K562 (cell line): ENCODE results near the gene RUNX1. TPM values are rescaled to one million over a fixed set of nuclear protein-coding genes. Genes with fewer than 3 reads are reported as not detected.

Experiments
- BCOR ChIP-seq: fragments of 450-650 bp; IDR thresholded peaks from 2 replicates; pipeline ENCODE4 v1.6.1; 2016
- BMI1 ChIP-seq: fragments of 150-350 bp; IDR thresholded peaks from 2 replicates; pipeline ENCODE4 v1.6.1; 2014; ENCODE audit warnings: low read length
- BRCA1 ChIP-seq, 2 experiments: fragments of 450-650 bp in 1 of 2; sonication (generic) in 1 of 2; formaldehyde crosslinking in 1 of 2; IDR thresholded peaks; 2 replicates each; pipeline versions ENCODE4 v1.5.0 to v1.6.1; 2017 to 2020; ENCODE audit warnings: mild to moderate bottlenecking in 1 of 2, missing genetic modification reagents in 1 of 2
- CC2D1A ChIP-seq: fragments of 450-650 bp; IDR thresholded peaks from 2 replicates; pipeline ENCODE4 v1.6.1; 2017; ENCODE audit warnings: mild to moderate bottlenecking
- DIDO1 ChIP-seq: fragments of 450-650 bp; IDR thresholded peaks from 2 replicates; pipeline ENCODE4 v1.6.1; 2016; ENCODE audit warnings: low read depth, missing biosample characterization, missing genetic modification characterization
- ETV1 ChIP-seq: fragments of 450-650 bp; conservative IDR thresholded peaks from 2 replicates; pipeline ENCODE4 v1.6.1; 2016; ENCODE audit warnings: missing genetic modification characterization, control low read depth, low read depth, missing compliant biosample characterization
- HMGN3 ChIP-seq: IDR thresholded peaks from 2 replicates; pipeline ENCODE4 v1.6.1; 2011; ENCODE audit warnings: borderline replicate concordance, low read depth, mild to moderate bottlenecking, mixed read lengths, low read length; ENCODE audit not compliant: insufficient read length; ENCODE audit errors: extremely low read depth
- HNRNPL ChIP-seq: fragments of 200-400 bp; formaldehyde crosslinking; IDR thresholded peaks from 2 replicates; pipeline ENCODE4 v1.6.1; 2017; ENCODE audit warnings: low read depth, mild to moderate bottlenecking, low read length
- KDM4B ChIP-seq, 2 experiments: fragments of 450-650 bp in 1 of 2; sonication (generic) in 1 of 2; IDR thresholded peaks; 2 replicates each; pipeline ENCODE4 v1.6.1; 2016 to 2017; ENCODE audit warnings: borderline replicate concordance in 2 of 2, antibody characterized with exemption in 1 of 2, low read depth in 1 of 2, mild to moderate bottlenecking in 1 of 2
- KDM5B ChIP-seq: fragments of 200-600 bp; sonication (generic); IDR thresholded peaks from 2 replicates; pipeline ENCODE4 v1.6.1; 2012; ENCODE audit warnings: low read depth, mild to moderate bottlenecking, moderate library complexity, low read length, control low read depth, inconsistent platforms; ENCODE audit not compliant: insufficient replicate concordance
- KLF1 ChIP-seq: fragments of 450-650 bp; IDR thresholded peaks from 2 replicates; pipeline ENCODE4 v1.6.1; 2016; ENCODE audit warnings: missing genetic modification characterization, missing compliant biosample characterization
- MAFG ChIP-seq: fragments of 450-650 bp; conservative IDR thresholded peaks from 2 replicates; pipeline ENCODE4 v1.6.1; 2016; ENCODE audit warnings: missing genetic modification characterization, missing compliant biosample characterization
- MEF2D ChIP-seq: conservative IDR thresholded peaks from 2 replicates; pipeline ENCODE4 v1.6.1; 2016; ENCODE audit warnings: low read depth, missing genetic modification characterization, missing compliant biosample characterization
- SMARCA4 ChIP-seq: fragments of 450-650 bp; IDR thresholded peaks from 2 replicates; pipeline ENCODE4 v1.6.1; 2016
- YY1 ChIP-seq, 3 experiments: IDR thresholded peaks; 2 replicates each; pipeline ENCODE4 v1.6.1; 2011; ENCODE audit warnings: low read length in 2 of 3, mild to moderate bottlenecking in 2 of 3, moderate library complexity in 2 of 3, borderline replicate concordance in 1 of 3, control low read depth in 1 of 3, low read depth in 1 of 3; ENCODE audit not compliant: insufficient read depth in 3 of 3, insufficient replicate concordance in 2 of 3, control insufficient read depth in 1 of 3, insufficient read length in 1 of 3; ENCODE audit errors: extremely low read depth in 1 of 3
- polyA plus RNA-seq, 8 experiments: library from polyadenylated mRNA; depleted of rRNA in 4 of 8; stranded (reverse) in 5 of 8; unstranded in 3 of 8; fragments of >200 nt; fragmentation: Nextera tagmentation in 2 of 8; fragmentation: Illumina TruSeq in 1 of 8; extraction: Ambion mirVana in 2 of 8; extraction: Trizol in 1 of 8; gene quantifications; 2 replicates each; pipeline versions ENCODE4 v1.2.1 to v1.2.3, GENCODE V29; 2011 to 2014; ENCODE audit warnings: inconsistent platforms in 1 of 8, missing spikeins in 1 of 8
- total RNA-seq, 7 experiments: library from RNA; depleted of rRNA in 6 of 7; stranded (reverse); fragments of >200 nt in 6 of 7; fragmentation: Illumina TruSeq in 2 of 7; extraction: Trizol in 2 of 7; gene quantifications; 2 replicates each; pipeline versions ENCODE4 v1.2.1 to v1.2.3, GENCODE V29; 2011 to 2021; ENCODE audit warnings: low replicate concordance in 1 of 7
- TF ChIP-seq, protein P1 (sequence below): sonication (generic); formaldehyde crosslinking; IDR thresholded peaks from 2 replicates; pipeline ENCODE4 v1.8.0; 2022; ENCODE audit warnings: mild to moderate bottlenecking, missing genetic modification reagents
- TF ChIP-seq, protein P2 (sequence below): fragments of 450-650 bp; IDR thresholded peaks from 2 replicates; pipeline ENCODE4 v1.6.1; 2017; ENCODE audit warnings: antibody characterized with exemption, mild to moderate bottlenecking
- TF ChIP-seq, protein P3 (sequence below): fragments of 450-650 bp; IDR thresholded peaks from 2 replicates; pipeline ENCODE4 v1.6.1; 2016
- TF ChIP-seq, protein P4 (sequence below): IDR thresholded peaks from 3 replicates; pipeline ENCODE4 v1.6.1; 2011; ENCODE audit warnings: borderline replicate concordance, mild to moderate bottlenecking; ENCODE audit not compliant: insufficient read length, insufficient read depth

RUNX1 gene
- total and polyA plus RNA-seq, 9 of the 15 experiments (the other 6 are each of a cell fraction or from before 2014, with no cell fraction given): 2.2 to 68.6 (median 17.8) TPM

DNA sequence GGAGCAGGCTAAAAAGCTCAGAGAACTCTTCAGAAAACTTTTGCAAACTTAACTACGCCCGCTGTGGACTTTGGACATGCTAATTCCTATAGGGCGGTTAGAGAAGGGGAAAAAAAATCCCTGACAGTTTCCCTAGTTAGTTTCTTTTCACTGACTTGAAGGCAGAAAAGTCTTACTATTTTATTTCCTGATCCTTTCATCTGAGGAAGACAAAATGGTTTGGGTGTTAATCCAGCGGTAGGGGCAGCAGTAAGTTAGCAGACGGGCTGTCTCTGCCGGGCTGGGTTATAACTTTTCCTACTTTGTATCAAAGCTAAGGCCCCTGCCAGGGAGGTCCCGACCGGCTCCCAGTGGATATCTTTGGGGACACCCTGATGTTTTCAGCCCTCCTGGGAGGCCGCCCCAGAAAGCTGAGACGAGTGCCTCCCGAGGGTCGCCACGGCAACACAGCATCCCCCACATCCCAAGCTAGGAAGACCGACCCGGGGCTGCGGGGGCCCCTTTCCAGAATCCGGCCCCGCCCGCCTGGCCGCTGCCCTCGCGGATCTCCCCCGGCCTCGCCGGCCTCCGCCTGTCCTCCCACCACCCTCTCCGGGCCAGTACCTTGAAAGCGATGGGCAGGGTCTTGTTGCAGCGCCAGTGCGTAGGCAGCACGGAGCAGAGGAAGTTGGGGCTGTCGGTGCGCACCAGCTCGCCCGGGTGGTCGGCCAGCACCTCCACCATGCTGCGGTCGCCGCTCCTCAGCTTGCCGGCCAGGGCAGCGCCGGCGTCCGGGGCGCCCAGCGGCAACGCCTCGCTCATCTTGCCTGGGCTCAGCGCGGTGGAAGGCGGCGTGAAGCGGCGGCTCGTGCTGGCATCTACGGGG, 162.6 kb downstream of the RUNX1 start (continued):
- peak; percentile 6 for TF ChIP-seq HMGN3
- TF ChIP-seq CC2D1A: no peak
- TF ChIP-seq MEF2D (tag): no peak
- TF ChIP-seq, protein P1, sequence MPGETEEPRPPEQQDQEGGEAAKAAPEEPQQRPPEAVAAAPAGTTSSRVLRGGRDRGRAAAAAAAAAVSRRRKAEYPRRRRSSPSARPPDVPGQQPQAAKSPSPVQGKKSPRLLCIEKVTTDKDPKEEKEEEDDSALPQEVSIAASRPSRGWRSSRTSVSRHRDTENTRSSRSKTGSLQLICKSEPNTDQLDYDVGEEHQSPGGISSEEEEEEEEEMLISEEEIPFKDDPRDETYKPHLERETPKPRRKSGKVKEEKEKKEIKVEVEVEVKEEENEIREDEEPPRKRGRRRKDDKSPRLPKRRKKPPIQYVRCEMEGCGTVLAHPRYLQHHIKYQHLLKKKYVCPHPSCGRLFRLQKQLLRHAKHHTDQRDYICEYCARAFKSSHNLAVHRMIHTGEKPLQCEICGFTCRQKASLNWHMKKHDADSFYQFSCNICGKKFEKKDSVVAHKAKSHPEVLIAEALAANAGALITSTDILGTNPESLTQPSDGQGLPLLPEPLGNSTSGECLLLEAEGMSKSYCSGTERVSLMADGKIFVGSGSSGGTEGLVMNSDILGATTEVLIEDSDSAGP (CRISPR knock-in tag): no peak
- TF ChIP-seq KDM5B: peak; percentile 56
- no peak for TF ChIP-seq DIDO1 (tag)
- TF ChIP-seq, protein P2, sequence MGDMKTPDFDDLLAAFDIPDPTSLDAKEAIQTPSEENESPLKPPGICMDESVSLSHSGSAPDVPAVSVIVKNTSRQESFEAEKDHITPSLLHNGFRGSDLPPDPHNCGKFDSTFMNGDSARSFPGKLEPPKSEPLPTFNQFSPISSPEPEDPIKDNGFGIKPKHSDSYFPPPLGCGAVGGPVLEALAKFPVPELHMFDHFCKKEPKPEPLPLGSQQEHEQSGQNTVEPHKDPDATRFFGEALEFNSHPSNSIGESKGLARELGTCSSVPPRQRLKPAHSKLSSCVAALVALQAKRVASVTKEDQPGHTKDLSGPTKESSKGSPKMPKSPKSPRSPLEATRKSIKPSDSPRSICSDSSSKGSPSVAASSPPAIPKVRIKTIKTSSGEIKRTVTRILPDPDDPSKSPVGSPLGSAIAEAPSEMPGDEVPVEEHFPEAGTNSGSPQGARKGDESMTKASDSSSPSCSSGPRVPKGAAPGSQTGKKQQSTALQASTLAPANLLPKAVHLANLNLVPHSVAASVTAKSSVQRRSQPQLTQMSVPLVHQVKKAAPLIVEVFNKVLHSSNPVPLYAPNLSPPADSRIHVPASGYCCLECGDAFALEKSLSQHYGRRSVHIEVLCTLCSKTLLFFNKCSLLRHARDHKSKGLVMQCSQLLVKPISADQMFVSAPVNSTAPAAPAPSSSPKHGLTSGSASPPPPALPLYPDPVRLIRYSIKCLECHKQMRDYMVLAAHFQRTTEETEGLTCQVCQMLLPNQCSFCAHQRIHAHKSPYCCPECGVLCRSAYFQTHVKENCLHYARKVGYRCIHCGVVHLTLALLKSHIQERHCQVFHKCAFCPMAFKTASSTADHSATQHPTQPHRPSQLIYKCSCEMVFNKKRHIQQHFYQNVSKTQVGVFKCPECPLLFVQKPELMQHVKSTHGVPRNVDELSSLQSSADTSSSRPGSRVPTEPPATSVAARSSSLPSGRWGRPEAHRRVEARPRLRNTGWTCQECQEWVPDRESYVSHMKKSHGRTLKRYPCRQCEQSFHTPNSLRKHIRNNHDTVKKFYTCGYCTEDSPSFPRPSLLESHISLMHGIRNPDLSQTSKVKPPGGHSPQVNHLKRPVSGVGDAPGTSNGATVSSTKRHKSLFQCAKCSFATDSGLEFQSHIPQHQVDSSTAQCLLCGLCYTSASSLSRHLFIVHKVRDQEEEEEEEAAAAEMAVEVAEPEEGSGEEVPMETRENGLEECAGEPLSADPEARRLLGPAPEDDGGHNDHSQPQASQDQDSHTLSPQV: no peak
- TF ChIP-seq KDM4B (IDR thresholded peaks at IDR 0.05; ENCODE audit: borderline replicate concordance in 2 of 2, low read depth in 1 of 2): no peak
- no peak for TF ChIP-seq YY1 (IDR thresholded peaks at IDR 0.05; ENCODE audit: borderline replicate concordance in 1 of 3, control insufficient read depth in 1 of 3, extremely low read depth in 1 of 3, insufficient read depth in 3 of 3, insufficient read length in 1 of 3, insufficient replicate concordance in 2 of 3, low read depth in 1 of 3, low read length in 2 of 3)
- TF ChIP-seq, protein P3, sequence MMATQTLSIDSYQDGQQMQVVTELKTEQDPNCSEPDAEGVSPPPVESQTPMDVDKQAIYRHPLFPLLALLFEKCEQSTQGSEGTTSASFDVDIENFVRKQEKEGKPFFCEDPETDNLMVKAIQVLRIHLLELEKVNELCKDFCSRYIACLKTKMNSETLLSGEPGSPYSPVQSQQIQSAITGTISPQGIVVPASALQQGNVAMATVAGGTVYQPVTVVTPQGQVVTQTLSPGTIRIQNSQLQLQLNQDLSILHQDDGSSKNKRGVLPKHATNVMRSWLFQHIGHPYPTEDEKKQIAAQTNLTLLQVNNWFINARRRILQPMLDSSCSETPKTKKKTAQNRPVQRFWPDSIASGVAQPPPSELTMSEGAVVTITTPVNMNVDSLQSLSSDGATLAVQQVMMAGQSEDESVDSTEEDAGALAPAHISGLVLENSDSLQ: no peak
- TF ChIP-seq, protein P4, sequence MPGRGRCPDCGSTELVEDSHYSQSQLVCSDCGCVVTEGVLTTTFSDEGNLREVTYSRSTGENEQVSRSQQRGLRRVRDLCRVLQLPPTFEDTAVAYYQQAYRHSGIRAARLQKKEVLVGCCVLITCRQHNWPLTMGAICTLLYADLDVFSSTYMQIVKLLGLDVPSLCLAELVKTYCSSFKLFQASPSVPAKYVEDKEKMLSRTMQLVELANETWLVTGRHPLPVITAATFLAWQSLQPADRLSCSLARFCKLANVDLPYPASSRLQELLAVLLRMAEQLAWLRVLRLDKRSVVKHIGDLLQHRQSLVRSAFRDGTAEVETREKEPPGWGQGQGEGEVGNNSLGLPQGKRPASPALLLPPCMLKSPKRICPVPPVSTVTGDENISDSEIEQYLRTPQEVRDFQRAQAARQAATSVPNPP: no peak
- no peak for TF ChIP-seq BRCA1 (IDR thresholded peaks at IDR 0.05)
- TF ChIP-seq BRCA1 (CRISPR knock-in tag; IDR thresholded peaks at IDR 0.05): no peak
- TF ChIP-seq BMI1: no peak
- no peak for TF ChIP-seq BCOR
- TF ChIP-seq MAFG (tag): no peak
- no peak for TF ChIP-seq ETV1
- TF ChIP-seq SMARCA4: no peak
- no peak for TF ChIP-seq KLF1
- TF ChIP-seq HNRNPL: no peak
